Activated CD4-positive, alpha-beta memory T cell treated with anti-CD3 and anti-CD28 coated beads for 36 hours (primary cell): ENCODE data around the gene MFSD1. TPM values are rescaled to one million over a fixed set of nuclear protein-coding genes. Genes with fewer than 3 reads are reported as not detected.

Experiments used
- CTCF ChIA-PET: fragments of 350-600 bp; sonication (Branson Sonifier 250); formaldehyde crosslinking; loops from one replicate; lab custom pipeline; 2021; ENCODE audit warnings: antibody characterized with exemption, inconsistent platforms; lab: Charles Lee
- POLR2A ChIA-PET: fragments of 350-600 bp; sonication (Branson Sonifier 250); formaldehyde crosslinking; loops from one replicate; lab custom pipeline; 2021; ENCODE audit warnings: antibody characterized with exemption; lab: Charles Lee
- DNase-seq: peaks from one replicate; pipeline ENCODE4 v3.0.0-alpha.2; 2020
- H3K27ac Mint-ChIP-seq: one replicate; pipeline ENCODE4 v1.8.0; 2021; ENCODE audit warnings: mixed read lengths
- H3K27me3 Mint-ChIP-seq: one replicate; pipeline ENCODE4 v1.8.0; 2021; ENCODE audit warnings: mixed read lengths
- H3K36me3 Mint-ChIP-seq: one replicate; pipeline ENCODE4 v1.8.0; 2021; ENCODE audit warnings: mixed read lengths
- H3K4me1 Mint-ChIP-seq: one replicate; pipeline ENCODE4 v1.8.0; 2021; ENCODE audit warnings: low read depth, mixed read lengths
- H3K4me3 Mint-ChIP-seq: one replicate; pipeline ENCODE4 v1.8.0; 2021; ENCODE audit warnings: mild to moderate bottlenecking, mixed read lengths
- H3K9me3 Mint-ChIP-seq: one replicate; pipeline ENCODE4 v1.8.0; 2021; ENCODE audit warnings: mixed read lengths
- intact Hi-C: fragments of 100-400 bp; cut with micrococcal nuclease; formaldehyde crosslinking; loops from one replicate; pipeline ENCODE4 v1.15.1; 2023
- total RNA-seq, 2 experiments: library from RNA; stranded (reverse); gene quantifications; one replicate each; pipeline ENCODE4 v1.2.3, GENCODE V29; 2021

Gene MFSD1
- total RNA-seq, 2 experiments from 2014 or later: 11.9 to 12.4 TPM

DNA sequence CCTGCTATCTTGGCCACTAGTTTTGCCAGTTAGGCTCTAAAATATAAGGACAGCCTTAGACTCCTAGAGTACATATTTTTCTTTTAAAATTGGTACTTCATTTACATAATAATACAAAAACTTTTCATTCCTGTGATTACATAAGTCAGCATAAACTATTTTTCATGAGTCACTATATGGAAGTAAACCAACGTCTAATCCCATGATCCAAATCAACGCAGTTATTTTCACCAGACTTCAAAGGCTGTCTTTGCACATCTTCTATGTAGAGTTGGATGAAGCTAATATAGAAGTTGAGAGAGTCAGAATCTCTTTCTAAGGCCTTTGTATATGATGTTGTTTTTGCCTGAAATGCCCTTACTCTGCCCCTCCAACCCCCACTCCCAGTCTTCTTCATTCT is 7.6 kb upstream of the MFSD1 start:
- Mint-ChIP-seq H3K27ac (no peak overlapping the region), H3K27me3 (no peaks in the 10 kb centered on the region), H3K4me1 (peaks cover 3% of the 10 kb centered on the region), H3K9me3 (peaks cover 4% of the 10 kb centered on the region), H3K4me3 (no peak overlapping the region), H3K36me3 (no peaks in the 10 kb centered on the region)
- POLR2A ChIA-PET: no interaction called here
- DNase-seq: no peak
- intact Hi-C loops: no loop called here
- CTCF ChIA-PET: interaction anchor here (1.5 to 8.7 kb wide), 6 partner anchors 13 to 466 kb away, joined by 4 to 176 read pairs (median 8); partner anchors contain the start of gene GFM1

- no peak overlapping the region for H3K4me3 Mint-ChIP-seq
- no peaks in the 10 kb centered on the region for H3K36me3 Mint-ChIP-seq
- ChIA-PET CTCF (interaction anchor here (0.8 to 8.7 kb wide), 10 partner anchors 8 to 465 kb away, joined by 3 to 176 read pairs (median 4); partner anchors contain the start of gene GFM1), POLR2A (no interaction called here)
- no peaks in the 10 kb centered on the region for H3K27me3 Mint-ChIP-seq
- intact Hi-C loops: loop anchor here (1.0 kb wide), 1 partner anchor 465 kb away; no protein-coding TSS in a partner anchor
- DNase-seq: no peak
- peaks cover 3% of the 10 kb centered on the region for H3K4me1 Mint-ChIP-seq
- peaks cover 4% of the 10 kb centered on the region for H3K9me3 Mint-ChIP-seq
- no peak overlapping the region for H3K27ac Mint-ChIP-seq
Observed at GRCh38 chr3:158794936-158795518, 6.8 kb upstream of the MFSD1 start.

GRCh38 chr3:158801201-158801600 is 653 bp upstream of the MFSD1 start:
- no peak for DNase-seq
- Mint-ChIP-seq H3K4me1 (peaks cover 23% of the 10 kb centered on the region), H3K9me3 (no peaks in the 10 kb centered on the region), H3K36me3 (peaks cover 10% of the 10 kb centered on the region), H3K27me3 (no peaks in the 10 kb centered on the region), H3K4me3 (peak overlapping the region; percentile 86), H3K27ac (peak overlapping the region; percentile 87)
- CTCF ChIA-PET: interaction anchor here (1.1 to 4.9 kb wide), 5 partner anchors 8 to 158 kb away, joined by 4 to 40 read pairs (median 14); partner anchors contain the start of gene GFM1
- POLR2A ChIA-PET: interaction anchor here (1.0 to 1.5 kb wide), 4 partner anchors 9 to 157 kb away, joined by 3 to 6 read pairs (median 4); partner anchors contain the start of gene GFM1
- intact Hi-C loops: loop anchor here (1.0 to 10.0 kb wide), 4 partner anchors 10 to 1764 kb away; partner anchors contain the start of genes GFM1, IFT80, KPNA4 and SMC4

- POLR2A ChIA-PET: interaction anchor here (1.2 to 1.5 kb wide), 2 partner anchors 10 to 158 kb away, joined by 3 to 6 read pairs; partner anchors contain the start of gene GFM1
- peak; percentile 21 for DNase-seq
Observed at GRCh38 chr3:158802409-158803268, 785 bp downstream of the MFSD1 start.

DNA sequence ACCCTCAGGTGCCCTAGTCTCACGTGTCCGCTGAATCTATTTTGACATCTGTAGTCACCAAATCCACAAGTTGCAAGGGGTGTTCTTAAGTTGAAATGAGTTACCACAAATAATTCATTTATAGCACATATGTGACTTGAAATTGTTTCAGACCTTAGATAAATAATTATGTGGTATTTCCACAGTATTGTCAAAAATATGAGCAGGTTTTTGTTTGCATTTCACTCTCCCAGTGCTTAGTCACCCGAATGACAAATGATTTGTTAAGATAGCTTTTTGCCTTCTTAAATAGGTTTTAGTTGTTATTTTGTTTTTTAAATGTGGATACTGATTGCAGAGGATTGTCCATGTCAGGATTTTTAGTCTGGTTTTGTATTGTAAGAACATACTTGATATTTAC is 2.6 kb downstream of the MFSD1 start:
- intact Hi-C loops: loop anchor here (5.0 to 10.0 kb wide), 3 partner anchors 162 to 1760 kb away; partner anchors contain the start of genes GFM1, IFT80, KPNA4 and SMC4
- no peak overlapping the region for H3K4me3 Mint-ChIP-seq
- H3K4me1 Mint-ChIP-seq: peaks cover 27% of the 10 kb centered on the region
- no peaks in the 10 kb centered on the region for H3K27me3 Mint-ChIP-seq
- H3K36me3 Mint-ChIP-seq: peaks cover 24% of the 10 kb centered on the region
- ChIA-PET CTCF (interaction anchor here (1.6 kb wide), 1 partner anchor 13 kb away, joined by 5 read pairs; no protein-coding TSS in a partner anchor), POLR2A (no interaction called here)
- H3K27ac Mint-ChIP-seq: no peak overlapping the region
- no peak for DNase-seq
- H3K9me3 Mint-ChIP-seq: no peaks in the 10 kb centered on the region

More at GRCh38 chr3:158802409-158803268, 785 bp downstream of the MFSD1 start:
- Mint-ChIP-seq H3K4me3 (peak overlapping the region; percentile 86), H3K36me3 (peaks cover 15% of the 10 kb centered on the region), H3K27ac (peak overlapping the region; percentile 18), H3K9me3 (no peaks in the 10 kb centered on the region), H3K27me3 (no peaks in the 10 kb centered on the region), H3K4me1 (peaks cover 23% of the 10 kb centered on the region)
- CTCF ChIA-PET: interaction anchor here (0.7 to 4.9 kb wide), 7 partner anchors 8 to 159 kb away, joined by 3 to 40 read pairs (median 8); partner anchors contain the start of gene GFM1
- intact Hi-C loops: loop anchor here (5.0 to 10.0 kb wide), 3 partner anchors 160 to 1762 kb away; partner anchors contain the start of genes GFM1, IFT80, KPNA4 and SMC4

DNA sequence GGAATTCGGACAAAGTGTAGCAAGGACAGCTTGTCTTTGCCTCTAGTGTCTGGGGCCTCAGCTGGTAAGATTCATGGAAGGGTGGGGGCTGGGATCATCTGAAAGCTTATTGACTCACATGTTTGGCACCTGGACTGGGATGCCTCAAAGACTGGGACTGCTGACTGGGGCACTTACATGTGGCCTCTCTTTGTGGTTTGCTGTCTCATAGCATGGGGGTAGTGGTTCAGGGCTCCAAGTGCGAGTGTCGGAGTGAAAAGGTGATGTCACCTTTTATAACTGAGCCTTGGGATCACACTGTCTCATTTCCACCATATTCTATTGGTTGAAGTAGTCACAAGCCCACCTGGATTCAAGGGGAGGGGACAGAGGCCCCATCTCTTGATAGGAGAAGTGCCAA is 6.8 kb downstream of the MFSD1 start:
- POLR2A ChIA-PET: no interaction called here
- Mint-ChIP-seq H3K4me1 (peaks cover 14% of the 10 kb centered on the region), H3K4me3 (no peak overlapping the region), H3K27ac (no peak overlapping the region), H3K36me3 (peaks cover 44% of the 10 kb centered on the region), H3K27me3 (no peaks in the 10 kb centered on the region), H3K9me3 (no peaks in the 10 kb centered on the region)
- intact Hi-C loops: loop anchor here (10.0 kb wide), 1 partner anchor 1756 kb away; the partner anchor contains the start of gene KPNA4
- DNase-seq: peak; percentile 28
- CTCF ChIA-PET: interaction anchor here (2.3 kb wide), 1 partner anchor 14 kb away, joined by 9 read pairs; no protein-coding TSS in a partner anchor

DNA sequence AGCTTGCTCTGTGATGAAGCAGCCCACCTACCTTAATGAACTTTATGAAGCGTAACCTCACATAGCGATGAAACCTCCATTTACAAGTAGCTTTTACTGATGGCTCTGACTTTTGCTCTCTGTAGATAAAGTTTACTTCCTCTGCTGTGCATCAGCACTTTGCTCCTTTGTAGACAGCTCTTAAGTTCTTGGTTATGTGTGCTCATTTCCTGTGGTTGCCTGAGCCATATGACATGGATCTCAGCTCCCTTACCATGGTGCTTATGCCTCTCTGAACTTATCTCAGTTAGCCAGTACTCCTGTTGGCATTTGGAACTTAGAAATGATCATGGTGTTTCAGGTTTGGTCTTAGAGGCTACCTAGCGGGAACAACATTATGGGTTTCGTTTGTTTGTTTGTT is 7.8 kb downstream of the MFSD1 start:
- Mint-ChIP-seq H3K27ac (no peak overlapping the region), H3K9me3 (no peaks in the 10 kb centered on the region), H3K4me3 (no peak overlapping the region), H3K27me3 (no peaks in the 10 kb centered on the region), H3K4me1 (peaks cover 12% of the 10 kb centered on the region), H3K36me3 (peaks cover 50% of the 10 kb centered on the region)
- intact Hi-C loops: loop anchor here (10.0 kb wide), 1 partner anchor 1755 kb away; the partner anchor contains the start of gene KPNA4
- ChIA-PET CTCF (interaction anchor here (0.9 to 1.1 kb wide), 2 partner anchors 8 to 18 kb away, joined by 4 to 5 read pairs; partner anchors contain the start of gene MFSD1), POLR2A (no interaction called here)
- no peak for DNase-seq

DNA sequence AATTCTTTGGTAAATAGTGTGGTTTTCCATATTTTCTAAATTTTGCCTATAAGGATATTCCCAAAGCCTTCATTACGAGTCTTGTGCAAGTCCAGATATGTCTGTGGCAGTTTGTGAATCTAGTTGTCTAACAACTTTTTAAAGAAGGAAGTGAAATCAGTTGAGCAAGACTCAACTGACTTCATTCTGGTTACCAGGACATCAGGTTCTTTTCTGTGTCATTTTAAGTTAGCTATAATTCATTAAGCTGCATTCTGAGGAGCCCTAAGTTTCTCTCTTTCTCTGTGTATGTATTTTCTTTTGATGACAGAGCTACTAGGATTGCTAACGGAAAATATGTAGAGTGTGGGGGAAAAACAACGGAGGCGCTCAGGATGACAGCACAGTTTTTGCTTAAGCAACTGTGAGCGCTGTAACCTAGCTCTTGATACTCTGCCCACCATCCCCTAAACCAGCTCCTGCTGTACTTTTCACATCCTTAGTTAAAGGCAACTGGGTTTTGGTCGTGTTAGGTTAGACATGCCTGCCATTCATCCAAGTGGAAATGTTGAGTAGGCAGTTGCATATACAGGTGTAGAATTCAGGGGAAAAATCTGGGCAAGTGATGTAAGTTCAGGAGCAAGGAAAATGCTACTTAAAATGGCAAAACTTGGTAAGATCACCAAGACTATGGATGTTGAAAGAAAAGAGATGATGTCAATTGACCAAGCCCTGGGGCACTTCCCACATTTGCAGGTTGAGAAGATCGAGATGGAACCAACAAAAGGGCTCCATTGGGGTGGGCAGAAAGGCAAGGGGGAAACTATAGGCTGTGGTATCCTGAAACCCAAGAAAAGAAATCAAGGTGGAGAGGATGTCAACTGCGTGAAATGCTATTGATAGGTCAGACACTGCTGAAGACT is 9.2 kb downstream of the MFSD1 start:
- no peak overlapping the region for H3K4me3 Mint-ChIP-seq
- ChIA-PET POLR2A (interaction anchor here (1.0 kb wide), 1 partner anchor 10 kb away, joined by 4 read pairs; the partner anchor contains the start of gene MFSD1), CTCF (interaction anchor here (0.6 to 0.9 kb wide), 2 partner anchors 20 to 46 kb away, joined by 3 read pairs; no protein-coding TSS in a partner anchor)
- H3K4me1 Mint-ChIP-seq: peaks cover 8% of the 10 kb centered on the region
- H3K27me3 Mint-ChIP-seq: no peaks in the 10 kb centered on the region
- H3K9me3 Mint-ChIP-seq: no peaks in the 10 kb centered on the region
- no peak for DNase-seq
- no peak overlapping the region for H3K27ac Mint-ChIP-seq
- intact Hi-C loops: no loop called here
- H3K36me3 Mint-ChIP-seq: peaks cover 48% of the 10 kb centered on the region

DNA sequence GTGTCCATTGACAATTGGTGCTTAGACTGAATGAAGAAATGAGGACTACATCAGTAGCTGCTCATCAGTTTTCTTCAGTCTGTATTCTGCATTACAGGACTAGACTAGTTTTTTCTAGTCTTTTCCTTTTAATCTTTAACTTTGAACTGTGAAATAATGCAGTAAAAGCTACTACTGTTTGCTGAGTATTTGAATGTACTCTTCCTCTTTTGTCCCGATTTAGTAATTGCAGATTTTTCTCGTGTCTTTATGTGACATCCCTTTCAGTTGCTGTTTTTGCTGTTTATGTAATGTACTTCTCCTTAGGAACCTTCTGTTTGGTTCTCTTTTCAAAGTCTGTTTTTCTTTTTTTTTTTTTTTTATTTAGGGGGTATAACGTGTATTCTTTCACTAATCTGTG is 17.4 kb downstream of the MFSD1 start:
- peaks cover 32% of the 10 kb centered on the region for H3K36me3 Mint-ChIP-seq
- H3K27ac Mint-ChIP-seq: no peak overlapping the region
- H3K27me3 Mint-ChIP-seq: no peaks in the 10 kb centered on the region
- no peak overlapping the region for H3K4me3 Mint-ChIP-seq
- ChIA-PET POLR2A (no interaction called here), CTCF (no interaction called here)
- intact Hi-C loops: no loop called here
- no peaks in the 10 kb centered on the region for H3K4me1 Mint-ChIP-seq
- no peak for DNase-seq
- no peaks in the 10 kb centered on the region for H3K9me3 Mint-ChIP-seq

DNA sequence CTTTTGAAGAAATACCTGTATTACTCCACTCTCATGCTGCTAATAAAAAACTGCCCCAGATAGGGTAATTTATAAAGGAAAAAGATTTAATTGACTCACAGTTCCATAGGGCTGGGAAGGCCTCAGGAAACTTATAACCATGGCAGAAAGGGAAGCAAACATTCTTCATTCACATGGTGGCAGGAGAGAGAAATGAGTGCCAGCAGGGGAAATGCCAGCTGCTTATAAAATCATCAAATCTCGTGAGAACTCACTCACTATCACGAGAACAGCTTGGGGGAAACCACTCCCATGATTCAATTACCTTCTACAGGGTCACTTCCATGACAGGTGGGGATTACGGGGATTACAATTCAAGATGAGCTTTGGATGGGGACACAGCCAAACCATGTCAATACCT is 18.7 kb downstream of the MFSD1 start:
- Mint-ChIP-seq H3K36me3 (peaks cover 25% of the 10 kb centered on the region), H3K9me3 (no peaks in the 10 kb centered on the region), H3K27ac (no peak overlapping the region), H3K4me1 (no peaks in the 10 kb centered on the region), H3K4me3 (no peak overlapping the region), H3K27me3 (no peaks in the 10 kb centered on the region)
- no peak for DNase-seq
- POLR2A ChIA-PET: no interaction called here
- CTCF ChIA-PET: interaction anchor here (1.2 kb wide), 1 partner anchor 17 kb away, joined by 4 read pairs; no protein-coding TSS in a partner anchor
- intact Hi-C loops: no loop called here

- CTCF ChIA-PET: no interaction called here
- Mint-ChIP-seq H3K27ac (no peak overlapping the region), H3K9me3 (no peaks in the 10 kb centered on the region), H3K4me3 (no peak overlapping the region), H3K4me1 (no peaks in the 10 kb centered on the region), H3K36me3 (peaks cover 24% of the 10 kb centered on the region), H3K27me3 (no peaks in the 10 kb centered on the region)
- POLR2A ChIA-PET: no interaction called here
- intact Hi-C loops: no loop called here
- no peak for DNase-seq
Observed at GRCh38 chr3:158821847-158822246, 20.0 kb downstream of the MFSD1 start.
